GM19324 (cell line): Measurements from ENCODE around the gene PAAF1.

Experiments
- ATAC-seq: cut with Tn5 transposase; IDR thresholded peaks from one replicate; pipeline ENCODE4 v1.9.1; 2021; ENCODE audit warnings: mild to moderate bottlenecking, moderate library complexity; ENCODE audit not compliant: unreplicated experiment, low FRiP score

The PAAF1 gene

DNA sequence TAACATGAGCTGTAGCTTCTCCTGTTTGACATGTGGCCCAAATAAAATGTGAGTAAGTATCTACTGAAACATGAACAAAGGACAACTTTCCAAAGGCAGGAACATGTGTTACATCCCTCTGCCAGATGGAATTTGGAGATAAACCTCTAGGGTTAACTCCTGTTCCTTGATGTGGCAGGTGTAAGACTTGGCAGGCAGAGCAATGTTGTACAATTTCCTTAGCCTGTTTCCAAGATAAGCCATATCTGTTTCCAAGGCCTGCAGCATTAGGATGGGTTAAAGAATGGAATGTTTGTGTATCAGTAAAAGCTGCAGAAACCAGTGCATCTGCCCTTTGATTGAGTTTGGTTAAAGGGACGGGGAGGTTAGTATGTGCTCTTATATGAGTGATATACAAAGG, 65.2 kb downstream of the PAAF1 start:
- ATAC-seq, result no peak

DNA sequence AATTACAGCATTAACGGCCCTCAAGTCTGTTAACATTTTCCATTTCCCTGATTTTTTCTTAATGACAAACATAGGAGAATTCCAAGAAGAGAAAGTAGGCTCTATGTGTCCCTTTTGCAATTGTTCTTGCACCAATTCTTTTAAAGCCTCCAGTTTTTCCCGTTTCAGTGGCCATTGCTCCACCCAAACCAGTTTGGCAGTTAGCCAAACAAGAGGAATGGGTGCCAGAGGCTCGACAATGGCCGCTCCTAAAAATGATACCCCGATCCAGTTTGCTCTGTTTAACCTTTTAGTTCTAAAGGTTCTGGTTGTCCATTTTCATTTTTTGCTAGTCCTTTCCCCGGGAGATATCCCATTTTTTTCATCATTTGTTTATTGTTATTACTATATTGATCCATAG, 67.3 kb downstream of the PAAF1 start:
- no peak for ATAC-seq

DNA sequence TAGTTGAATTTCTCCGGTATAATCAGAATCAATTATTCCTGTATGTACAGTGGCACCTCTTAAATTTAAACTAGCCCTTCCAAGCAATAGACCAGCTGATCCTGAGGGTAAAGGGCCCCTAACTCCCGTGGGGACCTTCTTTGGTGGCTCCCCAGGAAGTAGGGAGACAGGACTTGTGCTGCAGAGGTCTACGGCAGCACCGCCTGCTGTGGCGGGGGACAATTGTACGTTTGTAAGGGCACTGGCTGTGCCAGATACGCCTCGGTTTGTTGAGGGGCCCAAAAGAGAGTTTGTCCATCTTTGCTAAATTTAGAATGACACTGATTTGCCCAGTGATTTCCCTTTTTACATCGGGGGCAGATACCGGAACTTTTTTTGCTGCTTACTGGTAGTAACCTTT, 68.1 kb downstream of the PAAF1 start:
- ATAC-seq, result no peak

DNA sequence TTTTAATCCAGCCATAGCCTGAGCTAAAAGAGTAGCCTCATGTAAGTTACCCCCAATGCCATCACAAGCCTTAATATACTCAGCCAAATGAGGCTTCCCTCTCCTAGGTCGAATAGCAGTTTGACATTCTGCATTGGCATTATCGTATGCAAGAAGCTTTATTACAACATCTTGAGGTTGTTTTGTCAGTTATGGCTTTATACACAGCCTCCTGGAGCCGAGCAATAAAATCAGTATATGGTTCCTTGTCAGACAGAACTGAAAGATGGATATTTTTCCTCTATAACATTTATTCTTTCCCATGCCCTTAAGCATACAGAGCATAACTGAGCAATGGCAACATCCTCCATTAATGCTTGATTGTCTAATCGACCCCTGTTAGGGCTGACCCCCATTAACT, 68.6 kb downstream of the PAAF1 start:
- no peak for ATAC-seq

DNA sequence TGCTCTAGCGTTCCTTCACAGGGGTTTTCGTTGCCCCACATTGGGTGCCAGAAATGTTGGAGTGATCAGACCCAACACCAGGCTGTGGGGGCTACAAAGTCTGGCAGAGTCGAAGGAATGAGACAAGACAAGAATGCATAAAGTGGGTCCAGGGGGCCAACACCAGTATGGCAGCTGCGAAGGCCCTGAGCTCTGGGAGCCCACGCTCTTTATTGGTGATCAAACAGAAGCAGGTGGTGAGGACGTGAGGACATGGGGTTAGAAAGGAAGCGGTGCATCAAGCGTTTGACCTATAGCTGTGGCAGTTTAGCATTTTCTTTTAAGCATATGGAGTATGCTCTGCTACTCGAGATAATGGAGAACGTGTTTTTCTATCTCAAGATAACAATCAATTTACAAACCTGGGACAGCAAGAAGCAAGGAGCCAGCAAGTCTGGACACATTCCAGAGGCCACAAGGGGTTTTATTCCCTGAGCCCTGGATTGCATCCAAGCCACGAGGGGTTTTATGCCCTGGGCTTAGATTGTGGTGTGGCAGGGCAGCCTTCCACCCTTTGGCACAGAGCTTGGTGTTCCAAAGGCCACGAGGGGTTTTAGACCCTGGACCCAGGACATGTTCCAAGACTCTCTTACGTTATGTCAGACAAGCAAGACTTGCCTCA, 70.1 kb downstream of the PAAF1 start:
- ATAC-seq, result no peak

DNA sequence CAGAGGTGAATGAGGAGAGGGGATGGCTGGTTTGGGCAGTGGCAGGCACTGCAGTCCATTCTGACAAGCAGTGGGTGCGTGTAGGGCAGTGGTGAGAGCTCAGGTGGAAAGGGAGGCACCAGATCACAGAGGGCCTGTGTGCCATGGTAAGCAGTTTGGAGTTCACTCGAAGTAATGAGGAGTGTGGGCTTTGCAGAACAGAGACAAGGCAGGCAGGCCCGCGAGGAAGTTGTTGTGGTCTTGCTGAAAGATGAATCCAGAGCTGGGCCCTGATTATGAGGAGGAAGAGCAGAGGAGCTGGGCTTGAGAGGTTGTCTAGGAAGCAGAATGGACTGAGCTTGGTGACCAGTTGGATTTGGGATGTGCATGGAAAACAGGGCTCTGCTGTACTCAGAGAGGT, 72.4 kb downstream of the PAAF1 start:
- no peak for ATAC-seq

DNA sequence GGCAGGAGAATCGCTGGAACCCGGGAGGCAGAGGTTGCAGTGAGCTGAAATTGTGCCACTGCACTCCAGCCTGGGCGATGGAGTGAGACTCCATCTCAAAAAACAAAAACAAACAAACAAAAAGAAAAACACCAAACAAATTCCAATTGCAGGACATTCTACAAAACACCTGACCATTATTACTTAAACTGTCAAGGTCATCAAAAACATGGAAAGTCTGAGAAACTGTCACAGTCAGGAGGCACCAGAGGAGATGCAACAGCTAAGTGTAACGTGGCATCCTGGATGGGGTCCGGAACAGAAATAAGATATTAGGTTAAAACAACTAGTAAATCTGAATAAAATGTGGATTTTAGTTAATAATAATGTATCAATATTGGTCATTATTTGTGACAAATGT, 73.1 kb downstream of the PAAF1 start:
- ATAC-seq, result no peak

DNA sequence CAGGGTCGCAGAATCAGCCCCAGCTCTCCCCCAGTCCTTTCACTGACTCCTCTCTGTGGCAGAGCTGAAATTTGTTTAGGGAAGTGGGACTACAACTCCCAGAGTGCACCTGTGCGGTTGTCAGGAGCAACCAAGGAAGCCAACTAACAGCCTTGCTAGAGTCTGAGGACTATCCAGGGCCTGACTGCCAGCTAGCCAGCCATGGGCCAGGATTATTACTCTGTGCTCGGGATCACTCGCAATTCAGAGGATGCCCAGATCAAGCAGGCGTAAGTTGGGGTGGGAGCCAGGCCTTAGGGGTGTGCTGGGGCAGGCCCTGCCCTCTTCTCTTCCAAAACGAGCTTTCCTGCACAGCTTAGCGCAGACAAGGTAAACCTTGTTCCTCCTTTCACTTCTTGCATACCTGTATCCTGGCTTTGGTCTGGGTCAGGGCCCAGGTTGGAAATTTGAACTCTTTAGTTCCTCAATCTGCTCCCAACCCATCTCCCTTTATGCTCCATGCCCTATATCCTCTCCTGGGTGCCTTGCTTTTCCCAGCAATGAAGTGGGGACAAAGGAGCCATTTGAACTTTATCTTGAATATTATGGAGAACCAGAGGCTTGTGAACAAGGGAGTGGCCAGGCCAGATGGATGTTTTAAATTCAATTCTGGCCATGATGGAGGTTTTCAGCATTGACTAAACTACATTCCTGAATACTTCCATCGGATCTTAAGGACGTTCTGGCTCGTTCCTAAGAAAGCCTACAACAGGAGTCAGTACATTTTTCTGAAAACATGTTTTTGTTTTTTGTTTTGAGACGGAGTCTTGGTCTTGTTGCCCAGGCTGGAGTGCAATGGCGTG, 74.3 kb downstream of the PAAF1 start, which contains the start of gene DNAJB13:
DNAJB13 (plus strand) TSS at position 158 of the 842 bp plus-strand sequence; CDS start at position 202, 44 bp downstream.
- ATAC-seq, result peak; percentile 49

DNA sequence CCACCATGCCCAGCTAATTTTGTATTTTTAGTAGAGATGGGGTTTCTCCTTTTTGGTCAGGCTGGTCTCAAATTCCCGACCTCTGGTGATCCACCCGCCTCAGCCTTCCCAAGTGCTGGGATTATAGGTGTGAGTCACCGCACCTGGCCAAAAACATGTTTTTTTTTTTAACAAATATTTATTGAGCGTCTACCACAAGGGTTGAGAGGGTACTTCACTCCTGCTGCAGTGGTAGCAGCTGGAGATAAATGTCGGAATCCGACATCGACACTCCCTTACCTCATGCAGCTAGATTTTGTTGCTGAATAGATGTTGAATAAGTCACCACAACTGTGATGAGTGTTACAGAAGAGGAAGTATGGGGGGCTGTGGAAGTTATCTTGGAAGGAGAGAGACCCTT, 75.0 kb downstream of the PAAF1 start:
- no peak for ATAC-seq

DNA sequence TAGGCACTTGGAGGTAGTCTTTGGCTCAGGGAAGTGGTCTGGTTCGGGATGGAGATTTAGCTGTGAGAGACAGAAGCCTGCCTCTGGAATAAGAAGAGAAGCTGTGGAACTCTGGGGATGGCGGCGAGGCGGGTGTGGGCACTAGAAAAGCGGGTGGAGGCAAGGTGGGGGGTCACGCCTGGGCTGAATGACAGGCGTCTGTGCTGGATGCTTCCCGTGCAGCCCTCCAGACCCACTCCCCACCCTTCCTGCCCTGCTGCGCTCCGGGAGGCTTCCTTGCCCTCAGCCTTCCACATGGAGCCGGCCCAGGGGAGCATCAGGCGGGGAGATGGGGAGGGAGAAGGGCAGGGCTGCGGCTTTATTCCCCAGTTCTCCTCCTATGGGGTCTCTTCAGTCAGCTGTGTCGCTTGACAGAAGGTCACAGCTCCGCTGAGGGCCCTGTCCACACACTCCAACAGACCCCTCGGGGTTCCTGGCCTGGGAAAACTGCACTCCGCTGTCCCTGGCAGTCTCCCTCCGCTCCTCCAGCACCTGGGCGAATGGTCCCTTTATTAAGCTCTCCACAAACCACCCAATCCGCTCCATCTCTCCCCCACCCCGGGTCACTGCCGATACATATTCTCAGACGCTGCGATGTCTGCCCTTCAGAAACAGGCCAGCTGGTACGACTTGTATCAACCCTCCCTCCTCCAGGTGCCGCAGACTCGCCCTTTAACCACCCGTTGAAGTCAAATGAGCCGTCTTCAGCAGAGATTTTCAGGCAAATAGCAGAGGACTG, 80.3 kb downstream of the PAAF1 start:
- ATAC-seq, result no peak

DNA sequence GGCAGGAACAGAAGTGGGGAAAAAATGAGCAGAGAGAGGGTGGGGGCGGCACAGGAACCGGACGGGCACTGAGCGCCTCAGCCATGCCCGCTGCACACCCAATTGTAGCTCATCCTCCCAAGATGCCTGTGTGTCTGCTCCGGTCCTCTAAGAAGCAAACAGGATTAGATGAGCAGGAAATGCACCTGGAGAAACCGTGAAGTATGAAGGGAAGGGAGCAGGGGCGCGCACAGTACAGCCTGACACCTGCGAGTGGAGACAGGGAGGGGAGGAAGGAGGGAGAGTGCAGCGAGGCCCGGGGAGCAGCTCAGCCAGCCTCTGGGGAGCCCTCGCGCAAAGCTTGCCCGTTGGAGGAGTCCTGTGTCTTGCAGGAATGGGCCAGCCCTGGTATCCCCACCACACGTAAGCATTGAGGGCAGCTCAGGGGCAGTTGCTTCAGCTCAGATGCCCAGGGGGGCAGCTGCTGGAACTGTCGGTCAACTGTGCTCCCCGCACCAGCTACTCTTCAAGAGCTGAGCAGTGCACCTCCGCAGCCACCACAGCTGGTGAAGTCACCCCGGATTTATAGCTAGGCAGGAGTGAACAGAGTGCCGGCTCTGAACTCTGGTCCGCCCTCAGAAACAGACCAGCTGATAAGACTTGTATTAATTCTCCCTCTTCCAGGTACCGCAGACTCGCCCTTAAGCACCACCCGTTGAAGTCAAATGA, 81.0 kb downstream of the PAAF1 start:
- no peak for ATAC-seq

DNA sequence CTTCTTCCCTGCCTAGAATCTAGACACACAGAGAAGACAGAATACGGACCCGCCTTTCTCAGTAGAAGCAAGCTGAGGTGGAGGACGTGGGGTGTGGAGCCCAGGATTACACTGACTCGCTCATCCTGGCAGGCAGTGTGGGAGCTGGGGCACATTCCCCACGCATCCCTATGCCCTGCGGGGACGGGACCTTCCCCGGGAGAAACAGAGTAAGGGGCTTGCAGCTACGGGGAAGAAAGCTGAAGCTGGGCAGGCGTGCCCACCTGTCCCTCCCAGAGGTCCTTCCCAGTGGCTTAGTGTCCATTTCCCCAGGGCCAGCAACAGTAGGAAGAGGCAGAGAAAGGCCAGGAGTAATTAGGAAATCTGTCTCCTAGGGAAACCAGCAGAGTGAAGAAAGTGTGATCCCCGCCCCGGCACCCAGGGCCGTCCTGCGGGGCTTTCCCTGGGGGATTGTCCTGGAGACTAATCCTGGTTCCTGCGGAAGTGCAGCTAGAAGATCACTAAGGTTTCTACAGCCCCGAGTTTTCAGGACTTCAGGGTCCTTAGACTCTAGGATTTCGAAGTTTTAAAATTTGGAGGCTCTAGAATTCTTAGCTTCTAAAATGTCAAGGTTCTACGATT, 81.8 kb downstream of the PAAF1 start:
- ATAC-seq, result no peak

DNA sequence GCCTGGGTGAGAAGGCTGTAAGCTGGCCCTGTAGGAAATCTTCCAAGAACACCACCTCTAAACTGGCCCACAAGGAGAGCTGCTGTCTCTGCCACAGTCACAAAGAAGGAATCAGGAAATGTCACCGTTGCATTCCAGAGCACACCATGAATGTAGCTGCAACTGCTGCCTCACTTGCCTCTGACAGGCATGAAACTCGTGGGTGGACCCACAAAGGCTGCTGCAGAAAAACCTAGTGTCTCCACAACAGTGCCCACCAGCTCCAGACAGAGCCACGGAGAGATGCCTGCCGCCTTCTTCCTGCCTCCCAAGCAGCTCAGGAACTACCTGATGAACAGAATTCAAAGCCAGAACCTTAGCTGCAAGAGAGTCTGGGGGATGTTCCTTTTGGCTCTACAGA, 84.5 kb downstream of the PAAF1 start:
- no peak for ATAC-seq

DNA sequence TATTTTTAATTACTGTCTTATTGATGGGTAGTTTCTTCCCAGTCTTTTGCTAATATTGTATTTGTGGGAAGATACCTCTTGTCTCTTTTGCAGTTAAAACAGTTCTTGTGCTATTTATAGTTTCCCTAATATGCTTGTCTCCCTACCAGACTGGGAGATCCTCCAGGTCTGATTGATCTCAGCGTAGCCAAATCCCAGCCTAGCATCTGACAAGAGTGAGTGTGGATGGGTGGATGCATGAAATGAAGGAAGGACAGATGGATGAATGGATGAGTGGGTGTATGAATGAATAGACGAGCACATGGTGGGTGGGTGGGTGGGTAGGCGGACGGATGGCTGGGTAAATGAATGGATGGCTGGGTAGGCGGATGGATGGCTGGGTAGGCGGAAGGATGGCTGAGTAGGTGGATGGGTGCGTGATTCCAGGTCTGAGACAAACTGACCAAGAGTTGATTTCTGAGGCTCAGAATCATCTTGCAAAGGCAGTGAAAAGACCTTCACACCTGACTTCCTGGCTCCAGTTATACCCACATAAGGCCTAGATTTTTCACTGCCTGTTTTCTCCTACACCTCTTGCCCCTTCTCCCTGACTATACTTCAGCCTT, 85.4 kb downstream of the PAAF1 start:
- no peak for ATAC-seq

DNA sequence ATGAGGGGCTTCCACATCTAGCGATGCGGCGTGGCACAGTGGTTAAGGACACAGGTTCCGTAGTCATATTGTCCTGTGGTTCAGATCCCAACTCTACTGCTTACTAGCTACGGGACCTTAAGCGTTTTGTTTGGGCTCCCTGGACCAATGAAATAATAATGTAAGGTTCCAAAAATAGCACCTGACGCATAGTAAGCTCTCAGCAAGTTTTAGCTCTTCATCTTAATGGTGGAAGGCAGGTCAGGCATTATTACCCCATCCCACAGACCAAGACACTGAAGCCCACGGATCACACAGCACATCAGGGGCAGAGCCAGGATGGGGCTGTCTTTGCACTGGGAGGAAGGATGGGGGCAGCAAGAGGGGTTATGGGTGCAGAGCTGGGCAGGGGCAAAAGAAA, 87.1 kb downstream of the PAAF1 start:
- no peak for ATAC-seq

DNA sequence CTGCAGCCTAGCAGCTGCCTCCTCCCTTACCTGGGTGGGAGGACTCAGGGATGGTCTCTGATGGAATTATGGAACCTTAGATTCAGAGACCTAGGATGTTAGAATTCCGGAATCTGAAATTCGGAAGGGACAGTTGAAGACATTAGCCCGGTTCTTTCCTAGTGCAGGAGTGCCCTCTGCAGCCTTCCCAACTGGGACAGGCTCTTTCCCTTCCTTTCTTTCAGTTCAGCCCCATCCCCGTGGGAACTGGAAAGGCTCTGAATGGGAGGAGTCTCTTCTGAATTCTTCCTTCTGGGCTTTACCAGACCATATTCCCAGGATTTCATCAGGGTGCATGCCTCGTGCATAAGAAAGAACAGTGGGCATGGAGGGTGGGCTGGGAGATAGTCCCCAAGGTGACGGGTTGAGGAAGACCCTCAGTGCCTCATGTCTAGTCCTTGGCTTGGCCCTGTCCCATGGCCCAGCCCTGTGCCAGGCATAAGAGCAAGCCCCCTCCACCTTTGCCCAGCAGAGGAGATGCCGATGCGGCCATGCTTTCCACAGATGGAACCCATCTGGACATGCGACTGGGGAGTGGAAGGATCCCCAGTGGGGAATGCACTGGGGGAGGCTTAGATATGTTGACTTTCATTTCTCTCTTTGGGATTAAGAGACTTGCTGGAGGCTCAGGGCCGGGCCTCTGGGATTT, 88.4 kb downstream of the PAAF1 start:
- ATAC-seq, result no peak

DNA sequence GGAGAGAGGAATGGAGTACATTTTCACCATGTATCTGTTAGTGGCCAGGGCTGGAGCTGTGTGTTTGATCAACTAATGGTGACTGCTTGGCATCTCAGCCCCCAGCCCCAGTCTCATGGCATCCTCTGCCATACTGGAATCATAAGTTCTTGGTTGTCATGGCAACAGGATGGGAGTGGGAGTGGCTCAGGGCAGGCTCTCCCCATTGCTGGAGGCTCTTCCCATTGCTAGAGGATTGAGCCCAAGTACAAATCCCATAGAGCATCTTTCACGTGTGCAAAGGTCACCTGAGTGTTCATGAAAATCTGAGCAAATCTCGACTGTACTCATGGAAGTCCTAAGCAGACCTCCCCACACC, 88.9 kb downstream of the PAAF1 start:
- no peak for ATAC-seq

DNA sequence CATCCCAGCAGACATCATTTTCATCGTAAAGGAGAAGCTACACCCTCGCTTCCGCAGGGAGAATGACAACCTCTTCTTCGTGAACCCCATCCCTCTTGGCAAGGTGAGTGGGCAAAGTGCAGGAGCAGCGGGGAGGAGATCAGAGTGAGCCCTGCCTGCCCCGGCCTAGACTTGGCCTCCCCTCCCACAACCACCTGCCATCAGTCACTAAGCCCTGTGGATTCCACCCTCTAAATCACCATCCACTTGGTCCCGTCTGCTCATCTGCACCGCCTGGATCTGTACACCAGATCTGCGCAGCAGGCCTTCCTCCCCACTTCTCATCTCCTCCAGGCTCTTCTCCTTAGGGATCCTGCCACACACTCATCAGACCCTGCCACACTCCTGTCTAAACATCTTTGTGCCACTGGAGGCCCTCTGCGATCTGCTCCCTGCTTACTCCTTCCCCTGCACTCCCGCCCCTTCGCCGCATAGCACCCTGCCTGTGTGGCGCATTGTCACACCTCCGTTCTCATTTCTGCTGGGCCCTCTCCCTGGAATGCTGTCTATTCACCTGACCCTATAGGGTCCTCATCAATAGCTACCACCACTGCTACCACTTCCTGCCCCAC, 91.7 kb downstream of the PAAF1 start:
- ATAC-seq, result no peak

DNA sequence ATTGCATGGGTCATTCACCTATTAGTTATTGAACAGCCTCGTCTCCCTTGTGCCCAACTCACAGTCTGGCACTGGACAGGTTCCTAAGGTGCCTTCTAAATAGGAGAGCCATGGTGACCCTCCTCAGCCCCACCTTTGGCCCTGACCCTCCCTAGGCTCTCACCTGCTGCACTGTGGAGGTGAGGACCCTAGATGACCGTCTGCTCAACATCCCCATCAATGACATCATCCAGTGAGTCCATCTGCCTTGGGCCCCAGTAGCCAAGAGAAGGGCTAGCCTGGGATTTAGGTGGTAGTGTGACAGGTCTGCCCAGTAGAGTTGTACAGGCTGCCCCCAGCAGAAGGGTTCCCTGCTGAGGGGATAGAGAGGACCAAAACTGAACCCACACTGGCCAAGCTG, 92.3 kb downstream of the PAAF1 start:
- no peak for ATAC-seq
